ENCODE data around the gene PXMP4. TPM values are rescaled to one million over a fixed set of nuclear protein-coding genes. Genes with fewer than 3 reads are reported as not detected.

PXMP4 gene
- total RNA-seq, 2 donors from 2014 or later, result 10.3 to 12.5 TPM

DNA sequence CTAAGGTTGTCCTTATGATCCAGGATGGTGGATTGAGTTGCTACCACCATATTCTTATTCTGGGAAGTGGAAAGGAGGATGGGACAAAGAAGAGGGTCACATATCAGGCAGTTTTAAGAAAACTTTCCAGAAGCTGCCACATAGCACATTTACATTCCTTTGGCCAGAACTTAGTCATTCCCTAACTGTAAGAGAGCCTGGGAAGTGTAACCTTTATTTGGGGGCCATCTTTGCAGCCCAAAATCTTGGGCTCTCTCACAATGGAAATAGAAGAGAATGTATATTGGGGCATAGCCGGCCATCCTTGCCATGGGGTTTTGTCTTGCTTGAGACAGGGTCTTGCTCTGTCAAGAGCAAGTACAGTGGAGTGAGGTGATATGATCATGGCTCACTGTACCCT, 20.1 kb upstream of the PXMP4 start:
- peaks cover 17 to 23% of the 10 kb centered on the region in 2 donors for H3K36me3 Mint-ChIP-seq
- peaks cover 8 to 15% of the 10 kb centered on the region in 2 donors for H3K9me3 Mint-ChIP-seq
- no peak for ATAC-seq
- DNase-seq (ENCODE audit: low spot score in 2 of 2), result no peak
- no peak overlapping the region for H3K27ac Mint-ChIP-seq

DNA sequence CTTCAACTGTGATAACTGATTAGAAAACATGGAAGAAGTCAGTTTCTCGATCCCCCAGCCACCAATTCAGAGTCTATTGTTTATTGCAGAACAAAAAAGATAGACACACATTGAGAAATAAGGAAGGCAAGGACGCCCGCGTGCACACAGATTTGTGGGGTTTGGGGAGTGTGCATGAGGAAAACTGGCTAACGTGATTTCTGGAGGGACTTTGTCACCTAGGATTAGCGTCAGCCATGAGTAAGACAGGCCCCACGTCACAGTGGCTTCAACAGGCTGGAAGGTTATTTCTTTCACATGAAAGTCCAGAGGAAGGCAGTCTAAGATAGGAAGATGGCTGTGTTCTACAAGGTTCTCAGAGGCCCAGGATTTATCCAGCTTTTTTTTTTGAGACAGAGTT, 19.4 kb upstream of the PXMP4 start:
- no peak for ATAC-seq
- DNase-seq (ENCODE audit: low spot score in 2 of 2), result no peak
- Mint-ChIP-seq H3K36me3 (peaks cover 15 to 20% of the 10 kb centered on the region in 2 donors), H3K27ac (peak overlapping the region in 1 of 2 donors; percentile 0), H3K9me3 (peaks cover 8 to 15% of the 10 kb centered on the region in 2 donors)

DNA sequence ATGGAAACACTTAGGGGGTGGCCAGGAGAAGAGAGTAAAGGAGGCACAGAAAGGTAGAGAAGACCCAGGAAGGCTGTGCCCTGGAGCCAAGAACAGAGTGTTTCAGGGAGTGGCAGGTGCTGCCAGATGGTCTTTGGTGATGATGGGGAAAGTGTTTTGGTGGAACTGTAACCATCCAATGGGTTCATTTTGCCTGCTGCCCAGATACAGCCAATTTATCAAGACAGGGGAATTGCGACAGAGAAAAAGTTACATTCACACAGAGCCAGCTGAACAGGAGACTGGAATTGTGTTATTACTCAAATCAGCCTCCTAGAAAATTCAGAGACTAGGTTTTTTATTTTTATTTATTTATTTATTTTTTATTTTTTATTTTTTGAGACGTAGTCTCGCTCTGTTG, 16.9 kb upstream of the PXMP4 start:
- peaks cover 8 to 15% of the 10 kb centered on the region in 2 donors for H3K9me3 Mint-ChIP-seq
- DNase-seq (ENCODE audit: low spot score in 2 of 2) (no peak), ATAC-seq (no peak)
- H3K27ac Mint-ChIP-seq, result no peak overlapping the region
- peaks cover 15 to 20% of the 10 kb centered on the region in 2 donors for H3K36me3 Mint-ChIP-seq

DNA sequence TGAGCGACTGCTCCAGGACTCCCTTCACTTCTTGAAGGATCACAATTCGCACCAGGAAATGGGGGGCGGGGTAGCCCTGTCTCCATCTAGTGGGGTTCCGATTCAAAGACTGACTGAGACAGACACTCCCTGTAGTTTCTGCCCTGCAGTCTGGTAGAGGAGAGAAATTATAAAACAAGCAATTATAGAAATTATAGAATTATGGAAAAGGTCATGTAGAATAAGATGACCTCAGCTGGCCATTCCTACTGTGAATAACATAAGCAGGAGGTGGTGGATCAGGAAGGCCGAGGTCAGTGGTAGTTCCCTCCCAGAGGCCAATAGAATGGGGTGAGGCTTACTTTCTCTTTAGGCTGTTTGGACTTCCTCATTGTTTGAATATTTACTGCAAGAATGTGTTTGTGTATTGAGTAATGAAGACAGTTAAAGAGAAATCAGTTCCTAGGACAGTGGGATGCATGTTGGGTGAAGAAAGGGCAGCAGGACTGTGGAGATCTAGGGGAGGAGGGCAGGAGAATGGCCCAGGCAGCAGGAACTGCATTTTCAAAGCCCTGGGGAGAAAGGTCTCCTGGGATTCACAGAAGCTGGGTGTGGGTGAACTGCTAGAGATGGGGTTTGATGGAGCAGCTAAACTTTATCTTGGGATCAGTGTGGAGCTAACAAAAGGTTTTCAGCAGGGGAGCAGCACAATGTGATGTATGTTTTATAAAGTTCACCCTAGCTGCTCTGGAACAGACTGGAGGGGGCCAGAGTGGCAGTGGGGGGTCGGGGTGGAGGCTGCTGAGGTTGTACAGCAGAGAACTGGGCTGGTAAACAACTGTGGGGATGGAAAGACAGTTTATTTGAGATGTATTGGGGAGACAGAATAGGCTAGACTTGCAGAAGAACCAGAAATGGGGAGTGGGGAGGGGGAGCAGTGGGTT, 13.8 kb upstream of the PXMP4 start:
- ATAC-seq (no peak), DNase-seq (ENCODE audit: low spot score in 2 of 2) (no peak)
- Mint-ChIP-seq H3K27ac (peak overlapping the region in 1 of 2 donors; percentile 58), H3K36me3 (peaks cover 15 to 20% of the 10 kb centered on the region in 2 donors), H3K9me3 (peaks cover 8 to 15% of the 10 kb centered on the region in 2 donors)

DNA sequence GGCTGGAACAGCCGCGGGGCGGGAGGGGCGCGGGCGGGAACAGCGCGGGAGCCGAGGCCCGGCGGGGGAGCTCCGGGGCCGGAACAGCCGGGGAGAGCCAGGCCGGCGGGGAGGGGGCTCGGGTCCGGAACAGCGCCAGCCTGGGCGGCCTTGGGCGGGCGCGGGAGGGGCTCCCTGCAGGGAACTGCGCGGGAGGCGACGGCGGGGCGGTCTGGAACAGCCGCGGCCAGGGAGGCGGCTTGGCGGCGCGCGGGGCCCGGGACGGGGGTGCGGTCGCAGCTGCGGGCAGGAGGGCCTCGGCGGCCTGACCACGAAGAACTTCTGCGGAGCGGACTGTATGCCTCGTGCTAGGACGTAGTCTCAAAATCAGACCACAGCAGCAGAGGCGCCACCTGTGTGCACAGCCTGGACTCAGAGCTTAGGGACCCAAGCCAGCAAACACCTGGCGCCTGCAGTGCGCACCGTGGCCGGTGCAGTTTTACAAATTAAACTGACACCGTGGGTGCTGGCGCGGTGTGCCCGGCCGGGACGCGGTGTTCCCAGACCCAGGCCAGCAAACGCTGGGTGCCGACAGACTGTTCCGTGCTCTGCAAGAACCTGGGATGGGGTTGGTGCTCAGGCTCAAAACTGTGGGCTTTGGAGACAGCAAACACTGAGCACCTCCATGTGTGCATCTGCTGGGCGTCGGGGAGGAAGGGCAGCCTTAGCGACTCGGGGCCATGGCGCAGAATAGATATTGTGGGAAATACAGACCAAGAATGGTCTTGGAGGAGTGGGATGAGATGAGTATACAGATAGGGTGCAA, 12.3 kb upstream of the PXMP4 start:
- Mint-ChIP-seq H3K36me3 (peaks cover 15 to 20% of the 10 kb centered on the region in 2 donors), H3K27ac (peak overlapping the region; percentile 47 to 92)
- ATAC-seq, result peak; percentile 77 to 80

DNA sequence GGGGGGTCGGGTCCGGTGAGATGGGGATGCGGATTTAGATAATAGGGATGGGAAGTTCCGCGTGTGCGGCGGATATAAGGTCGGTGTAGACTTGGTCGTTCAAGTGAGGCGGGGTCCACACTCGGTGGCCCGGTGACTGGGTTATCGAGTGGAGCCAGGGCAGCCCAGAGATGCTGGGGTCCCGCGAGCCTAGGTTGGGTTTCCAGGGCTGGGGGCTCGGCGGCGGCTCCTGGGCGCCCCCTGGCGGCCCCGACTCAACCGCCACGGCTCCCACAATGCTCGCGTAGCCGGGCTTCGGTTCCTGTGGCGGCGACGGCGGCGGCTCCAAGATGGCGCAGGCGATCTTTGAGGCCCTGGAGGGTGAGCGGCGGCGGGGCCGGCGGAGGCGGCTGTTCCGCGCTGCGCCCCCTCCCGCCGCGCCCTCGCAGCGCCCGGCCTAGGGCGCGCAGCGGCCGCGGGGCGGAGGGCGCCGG, 11.6 kb upstream of the PXMP4 start, which contains the start of gene ZNF341:
TSS of gene ZNF341 (plus strand) at position 304 of the 473 bp plus-strand sequence. CDS start at position 330, 26 bp downstream.
- peak; percentile 81 to 87 for ATAC-seq
- DNase-seq (ENCODE audit: low spot score in 2 of 2), result peak; percentile 87 to 92
- H3K27ac Mint-ChIP-seq, result peak within 1 kb of the TSS; percentile 92 to 95
- peaks cover 12 to 14% of the 10 kb centered on the region in 2 donors for H3K36me3 Mint-ChIP-seq
- H3K9me3 Mint-ChIP-seq, result peaks cover 5 to 11% of the 10 kb centered on the region in 2 donors

More for the DNA sequence above, 12.3 kb upstream of the PXMP4 start:
- H3K9me3 Mint-ChIP-seq, result peaks cover 8 to 15% of the 10 kb centered on the region in 2 donors
- DNase-seq (ENCODE audit: low spot score in 2 of 2), result peak; percentile 79 to 89

DNA sequence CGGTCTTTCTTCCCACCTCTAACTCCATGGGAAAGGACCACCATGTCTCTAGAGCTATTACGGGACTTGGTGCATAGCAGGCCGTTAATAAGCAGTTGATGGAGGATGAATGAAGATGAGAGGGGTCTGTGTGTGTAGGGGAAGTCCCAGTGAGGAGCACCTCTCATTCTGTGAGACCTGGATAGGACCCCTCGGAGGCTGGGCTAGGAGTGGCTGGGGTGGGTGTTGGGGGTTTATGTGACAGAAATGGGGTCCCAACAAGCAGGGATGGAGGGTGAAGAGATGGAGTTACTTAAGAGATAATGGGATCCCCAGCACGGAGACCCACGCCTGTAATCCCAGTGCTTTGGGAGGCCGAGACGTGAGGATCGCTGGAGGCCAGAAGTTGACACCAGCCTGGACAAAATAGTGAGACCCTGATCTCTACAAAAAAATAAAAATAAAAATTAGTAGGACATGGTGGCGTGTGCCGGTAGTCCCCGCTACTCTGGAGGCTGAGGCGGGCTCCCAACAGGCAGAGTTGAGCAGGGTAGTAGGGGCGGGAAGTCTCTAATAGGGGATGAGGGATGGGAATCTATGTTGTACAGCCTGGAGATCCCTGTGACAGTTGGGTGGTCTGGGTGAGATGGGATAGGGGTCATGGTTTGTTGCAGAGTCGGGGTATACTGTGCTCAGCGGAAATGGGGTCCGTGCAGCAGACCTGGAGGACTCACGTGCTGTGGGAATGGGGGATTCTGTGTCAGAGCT, 11.0 kb upstream of the PXMP4 start:
- peaks cover 6 to 8% of the 10 kb centered on the region in 2 donors for H3K36me3 Mint-ChIP-seq
- H3K27ac Mint-ChIP-seq, result peak overlapping the region; percentile 92 to 95
- ATAC-seq, result no peak
- DNase-seq (ENCODE audit: low spot score in 2 of 2), result no peak
- peaks cover 2 to 7% of the 10 kb centered on the region in 2 donors for H3K9me3 Mint-ChIP-seq

DNA sequence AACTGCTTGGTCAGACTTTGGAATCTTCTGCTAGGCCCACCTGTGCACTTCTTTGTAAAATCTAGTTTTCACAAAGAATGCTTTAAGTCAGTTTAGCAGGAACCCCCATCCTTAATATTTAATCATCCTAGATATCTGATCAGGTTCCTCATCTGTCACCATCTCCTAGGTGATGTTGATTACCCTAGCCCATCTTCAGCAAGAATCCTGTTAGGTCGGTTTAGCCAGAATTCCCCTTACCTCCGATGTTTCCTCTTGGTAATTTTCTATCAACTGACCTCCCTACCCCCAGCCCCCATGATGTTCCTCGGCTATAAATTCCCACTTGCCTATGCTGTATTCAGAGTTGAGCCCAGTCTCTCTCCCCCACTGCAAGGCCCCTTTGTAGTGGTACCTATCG, 9.0 kb upstream of the PXMP4 start:
- Mint-ChIP-seq H3K36me3 (no peaks in the 10 kb centered on the region), H3K27ac (no peak overlapping the region), H3K9me3 (no peaks in the 10 kb centered on the region)
- DNase-seq (ENCODE audit: low spot score in 2 of 2) (no peak), ATAC-seq (no peak)

DNA sequence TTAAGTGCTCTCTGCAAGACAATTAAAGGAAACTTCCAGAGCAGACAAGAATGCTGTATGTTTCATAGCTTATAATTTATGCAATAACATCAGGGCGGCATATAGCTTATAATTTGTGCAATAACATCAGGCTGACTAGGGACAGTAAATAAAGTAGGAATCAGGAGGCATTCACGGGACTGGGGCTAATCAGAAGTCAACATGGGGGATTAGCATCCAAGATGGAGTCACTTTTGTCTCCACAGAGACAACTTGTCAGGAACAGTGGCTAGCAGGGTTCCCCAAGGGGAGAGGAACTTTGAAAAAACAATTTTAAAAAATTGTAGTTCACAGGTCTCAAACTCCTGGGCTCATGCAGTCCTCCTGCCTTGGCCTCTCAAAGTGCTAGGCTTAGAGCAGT, 8.4 kb upstream of the PXMP4 start:
- DNase-seq (ENCODE audit: low spot score in 2 of 2) (no peak), ATAC-seq (no peak)
- Mint-ChIP-seq H3K27ac (no peak overlapping the region), H3K36me3 (no peaks in the 10 kb centered on the region), H3K9me3 (no peaks in the 10 kb centered on the region)

DNA sequence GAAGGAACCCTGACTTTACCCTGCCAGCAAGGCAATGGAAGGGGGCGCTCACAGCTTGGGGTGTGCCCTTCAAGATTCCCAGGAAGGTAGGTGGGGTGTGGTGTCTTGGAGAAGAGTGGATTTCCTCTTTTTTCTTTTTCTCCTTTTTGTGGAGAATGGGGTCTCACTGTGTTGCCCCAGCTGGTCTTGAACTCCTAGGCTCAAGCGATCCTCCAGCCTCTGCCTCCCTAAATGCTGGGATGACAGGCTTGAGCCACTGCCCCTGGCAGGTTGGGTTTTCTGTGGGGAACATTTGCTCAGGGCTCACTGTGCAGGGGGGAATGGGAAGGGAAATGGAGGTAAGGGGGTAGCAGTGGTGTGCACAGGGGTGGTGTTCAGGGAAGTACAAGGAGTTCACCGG, 7.7 kb upstream of the PXMP4 start:
- DNase-seq (ENCODE audit: low spot score in 2 of 2) (no peak), ATAC-seq (no peak)
- H3K36me3 Mint-ChIP-seq, result no peaks in the 10 kb centered on the region
- H3K9me3 Mint-ChIP-seq, result no peaks in the 10 kb centered on the region
- no peak overlapping the region for H3K27ac Mint-ChIP-seq

DNA sequence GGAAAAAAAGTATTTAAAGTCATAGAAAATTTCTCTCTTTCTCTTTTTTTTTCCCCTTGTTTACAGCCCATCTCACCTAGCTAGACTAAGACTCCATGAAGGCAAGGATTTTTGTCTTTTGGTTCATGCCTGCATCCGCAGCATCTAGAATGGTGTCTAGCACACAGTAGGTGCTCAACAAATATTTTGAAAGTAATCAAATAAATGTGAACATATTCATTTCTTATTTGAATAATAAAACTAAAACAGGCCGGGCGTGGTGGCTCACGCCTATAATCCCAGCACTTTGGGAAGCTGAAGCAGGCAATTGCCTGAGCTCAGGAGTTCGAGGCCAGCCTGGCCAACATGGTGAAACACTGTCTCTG, 7.0 kb upstream of the PXMP4 start:
- ATAC-seq, result no peak
- Mint-ChIP-seq H3K27ac (no peak overlapping the region), H3K36me3 (no peaks in the 10 kb centered on the region), H3K9me3 (no peaks in the 10 kb centered on the region)
- no peak for DNase-seq (ENCODE audit: low spot score in 2 of 2)

DNA sequence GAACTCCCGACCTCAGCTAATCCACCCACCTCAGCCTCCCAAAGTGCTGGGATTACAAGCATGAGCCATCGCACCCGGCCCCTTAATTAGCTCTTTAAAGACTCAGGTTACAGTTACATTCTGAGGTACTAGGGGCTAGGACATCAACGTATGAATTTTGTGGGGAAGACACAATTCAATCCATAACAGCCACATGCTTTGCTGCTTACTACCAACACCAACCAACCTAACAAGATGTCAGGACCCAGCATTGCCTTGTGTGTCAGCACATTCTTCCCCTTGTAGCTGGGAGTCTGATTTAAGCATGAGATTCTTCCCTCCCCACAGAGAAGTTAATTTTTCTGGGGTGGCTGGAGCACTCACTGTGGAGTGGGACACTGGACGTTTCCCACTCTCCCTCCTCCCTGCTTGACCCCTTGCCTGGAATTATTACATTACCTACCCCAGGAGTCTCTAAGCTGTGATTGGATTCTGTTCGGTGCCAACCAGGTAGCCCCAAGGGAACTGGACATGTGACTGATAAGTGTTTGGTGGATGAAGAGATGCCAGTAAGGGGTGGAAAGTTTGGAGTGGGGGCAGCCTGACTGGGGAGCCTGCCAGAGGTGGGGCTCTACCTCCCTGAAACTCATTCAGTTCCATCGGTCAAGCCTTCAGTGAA, 5.6 kb upstream of the PXMP4 start:
- Mint-ChIP-seq H3K27ac (no peak overlapping the region), H3K36me3 (no peaks in the 10 kb centered on the region), H3K9me3 (no peaks in the 10 kb centered on the region)
- ATAC-seq (no peak), DNase-seq (ENCODE audit: low spot score in 2 of 2) (no peak)

DNA sequence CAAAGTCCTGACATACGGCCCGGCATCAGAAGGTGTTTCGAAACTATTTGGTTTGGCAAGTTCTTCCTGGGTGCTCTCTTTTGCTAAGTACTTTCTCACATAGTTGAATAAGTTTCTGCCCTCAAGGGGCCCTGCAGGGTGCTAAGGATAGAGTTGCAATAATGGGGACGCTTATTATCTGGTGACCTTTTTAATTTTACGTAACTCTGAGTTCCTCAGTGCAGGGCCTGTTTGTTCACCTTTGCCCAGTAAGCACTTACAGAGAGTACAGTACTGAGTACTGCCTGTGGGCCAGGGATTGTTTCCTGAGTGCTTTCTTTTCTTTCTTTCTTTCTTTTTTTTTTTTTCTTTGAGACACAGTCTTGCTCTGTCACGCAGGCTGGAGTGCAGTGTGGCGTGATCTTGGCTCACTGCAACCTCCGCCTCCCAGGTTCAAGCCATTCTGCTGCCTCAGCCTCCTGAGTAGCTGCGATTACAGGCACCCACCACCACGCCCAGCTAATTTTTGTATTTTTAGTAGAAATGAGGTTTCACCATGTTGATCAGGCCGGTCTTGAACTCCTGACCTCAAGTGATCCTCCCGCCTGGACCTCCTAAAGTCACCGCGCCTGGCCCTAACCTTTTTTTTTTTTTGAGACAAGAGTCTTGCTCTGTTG, 4.5 kb upstream of the PXMP4 start:
- H3K27ac Mint-ChIP-seq, result no peak overlapping the region
- DNase-seq (ENCODE audit: low spot score in 2 of 2) (no peak), ATAC-seq (no peak)
- peaks cover 3 to 4% of the 10 kb centered on the region in 2 donors for H3K9me3 Mint-ChIP-seq
- peaks cover 0 to 6% of the 10 kb centered on the region in 2 donors for H3K36me3 Mint-ChIP-seq

DNA sequence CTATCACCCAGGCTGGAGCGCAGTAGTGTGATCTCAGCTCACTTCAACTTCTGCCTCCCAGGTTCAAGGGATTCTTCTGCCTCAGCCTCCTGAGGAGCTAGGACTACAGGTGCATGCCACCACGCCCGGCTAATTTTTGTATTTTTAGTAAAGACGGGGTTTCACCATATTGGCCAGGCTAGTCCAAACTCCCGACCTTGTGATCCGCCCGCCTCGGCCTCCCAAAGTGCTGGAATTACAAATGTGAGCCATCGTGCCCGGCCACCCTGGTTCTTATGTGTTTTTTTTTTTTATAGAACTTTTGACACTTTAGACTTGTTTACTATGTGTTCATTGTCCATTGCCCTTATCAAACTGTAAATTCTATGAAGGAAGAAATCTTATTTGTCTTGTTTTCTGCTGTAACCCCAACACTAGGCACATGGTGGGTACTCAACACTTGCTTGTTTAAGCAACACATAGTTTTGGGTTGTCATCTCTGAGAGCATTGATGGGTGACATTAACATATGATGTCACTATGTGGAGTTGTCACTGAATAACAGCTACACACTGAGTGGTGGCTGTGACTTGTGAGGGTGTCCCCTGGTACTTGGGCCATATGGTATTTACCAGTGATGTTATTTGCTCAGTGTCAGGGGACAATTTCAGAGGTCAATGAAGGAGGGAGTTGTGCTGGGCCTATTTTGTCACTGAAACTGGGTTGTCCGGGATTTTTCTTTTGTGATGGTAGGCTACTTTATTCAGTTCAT, 1.5 kb upstream of the PXMP4 start:
- Mint-ChIP-seq H3K9me3 (peaks cover 3 to 4% of the 10 kb centered on the region in 2 donors), H3K36me3 (peaks cover 0 to 6% of the 10 kb centered on the region in 2 donors), H3K27ac (peak overlapping the region; percentile 55 to 81)
- ATAC-seq (no peak), DNase-seq (ENCODE audit: low spot score in 2 of 2) (no peak)

Measured in activated naive CD4-positive, alpha-beta T cell treated with anti-CD3 and anti-CD28 coated beads, Interleukin-2, amount 50 U/mL, for 72 hours (primary cell).